ENCODE measurements around the gene KLK1. TPM values are rescaled to one million over a fixed set of nuclear protein-coding genes. Genes with fewer than 3 reads are reported as not detected.

The KLK1 gene
- total and polyA plus RNA-seq, 12 donors: 0.39 to 0.85 (median 0.64) TPM; not detected in 4

DNA sequence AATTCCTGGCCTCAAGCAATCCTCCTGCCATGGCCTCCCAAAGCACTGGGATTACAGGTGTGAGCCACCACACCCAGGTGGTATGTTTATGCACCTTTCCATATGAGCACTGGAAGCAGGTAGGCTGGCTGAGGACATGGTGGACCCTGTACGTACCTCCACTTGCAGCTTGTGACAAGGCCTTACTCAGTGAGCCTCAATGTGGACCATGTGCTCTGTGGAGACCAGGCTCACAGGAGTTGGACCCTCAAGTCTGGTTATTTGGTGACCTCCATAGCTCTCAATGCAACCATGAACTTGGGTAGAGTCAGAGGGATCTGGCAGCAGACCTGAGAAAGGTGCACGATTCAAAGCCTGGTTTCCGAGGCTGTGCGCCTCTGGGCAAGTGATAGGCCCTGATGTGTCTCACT, 27.9 kb downstream of the KLK1 start:
- 76 to 79% methylated on average over 4 of the region's 4 CpGs for WGBS, 2 donors
- DNase-seq (no peak), ATAC-seq (no peak)
- Histone ChIP-seq H3K4me1 (no peaks in the 10 kb centered on the region), H3K27me3 (peaks cover 0 to 11% (median 0%) of the 10 kb centered on the region in 7 donors), H3K4me3 (no peak overlapping the region), H3K9me3 (no peaks in the 10 kb centered on the region), H3K36me3 (peaks cover 0 to 49% (median 6%) of the 10 kb centered on the region in 9 donors), H3K27ac (no peak overlapping the region)
- TF ChIP-seq, protein P1, sequence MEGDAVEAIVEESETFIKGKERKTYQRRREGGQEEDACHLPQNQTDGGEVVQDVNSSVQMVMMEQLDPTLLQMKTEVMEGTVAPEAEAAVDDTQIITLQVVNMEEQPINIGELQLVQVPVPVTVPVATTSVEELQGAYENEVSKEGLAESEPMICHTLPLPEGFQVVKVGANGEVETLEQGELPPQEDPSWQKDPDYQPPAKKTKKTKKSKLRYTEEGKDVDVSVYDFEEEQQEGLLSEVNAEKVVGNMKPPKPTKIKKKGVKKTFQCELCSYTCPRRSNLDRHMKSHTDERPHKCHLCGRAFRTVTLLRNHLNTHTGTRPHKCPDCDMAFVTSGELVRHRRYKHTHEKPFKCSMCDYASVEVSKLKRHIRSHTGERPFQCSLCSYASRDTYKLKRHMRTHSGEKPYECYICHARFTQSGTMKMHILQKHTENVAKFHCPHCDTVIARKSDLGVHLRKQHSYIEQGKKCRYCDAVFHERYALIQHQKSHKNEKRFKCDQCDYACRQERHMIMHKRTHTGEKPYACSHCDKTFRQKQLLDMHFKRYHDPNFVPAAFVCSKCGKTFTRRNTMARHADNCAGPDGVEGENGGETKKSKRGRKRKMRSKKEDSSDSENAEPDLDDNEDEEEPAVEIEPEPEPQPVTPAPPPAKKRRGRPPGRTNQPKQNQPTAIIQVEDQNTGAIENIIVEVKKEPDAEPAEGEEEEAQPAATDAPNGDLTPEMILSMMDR (IDR thresholded peaks at IDR 0.05): no peak
- intact Hi-C loops (cut with DNase I): no loop called here

DNA sequence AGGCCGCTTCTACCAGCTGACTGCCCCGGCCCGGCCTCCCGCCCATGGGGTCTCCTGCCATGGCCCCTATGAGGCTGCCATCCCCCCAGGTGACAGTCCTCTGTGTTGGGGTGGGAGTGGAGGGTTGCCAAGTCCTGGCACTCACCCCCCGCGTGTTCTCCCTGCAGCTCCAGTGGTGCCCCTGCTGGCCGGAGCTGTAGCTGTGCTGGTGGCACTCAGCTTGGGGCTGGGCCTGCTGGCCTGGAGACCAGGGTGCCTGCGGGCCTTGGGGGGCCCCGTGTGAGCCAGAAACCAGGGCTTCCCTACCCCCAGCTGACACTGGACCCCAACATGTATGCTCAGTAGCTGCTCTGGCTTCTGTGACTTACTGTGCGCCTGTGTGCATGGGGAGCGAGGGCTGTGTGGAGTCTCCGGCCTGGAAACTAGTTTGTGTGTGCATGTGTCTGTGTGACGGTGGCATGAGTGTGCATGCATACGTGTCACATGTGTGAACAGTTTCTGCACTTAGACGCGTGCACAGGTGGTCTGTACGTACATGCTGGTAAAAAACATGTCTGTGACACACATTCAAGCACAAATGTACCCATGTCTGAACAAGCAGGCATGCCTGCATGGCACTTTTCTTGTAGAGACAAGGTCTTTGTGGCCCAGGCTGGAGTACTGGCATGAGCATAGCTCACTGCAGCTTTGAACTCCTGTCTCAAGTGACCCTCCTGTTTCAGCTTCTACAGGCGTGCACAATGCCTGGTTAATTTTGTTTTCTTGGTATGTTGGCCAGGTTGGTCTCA, 28.5 kb downstream of the KLK1 start:
- DNase-seq (no peak), ATAC-seq (peak in 2 of 8 donors; percentile 18 to 25)
- intact Hi-C loops (cut with DNase I): no loop called here
- Histone ChIP-seq H3K27me3 (peaks cover 0 to 11% (median 0%) of the 10 kb centered on the region in 7 donors), H3K9me3 (no peaks in the 10 kb centered on the region), H3K27ac (no peak overlapping the region), H3K4me1 (no peaks in the 10 kb centered on the region), H3K4me3 (no peak overlapping the region), H3K36me3 (peaks cover 0 to 43% (median 6%) of the 10 kb centered on the region in 9 donors)
- WGBS, 2 donors: 47 to 49% methylated on average over 18 of the region's 18 CpGs
- TF ChIP-seq, protein P1 (IDR thresholded peaks at IDR 0.05): no peak

DNA sequence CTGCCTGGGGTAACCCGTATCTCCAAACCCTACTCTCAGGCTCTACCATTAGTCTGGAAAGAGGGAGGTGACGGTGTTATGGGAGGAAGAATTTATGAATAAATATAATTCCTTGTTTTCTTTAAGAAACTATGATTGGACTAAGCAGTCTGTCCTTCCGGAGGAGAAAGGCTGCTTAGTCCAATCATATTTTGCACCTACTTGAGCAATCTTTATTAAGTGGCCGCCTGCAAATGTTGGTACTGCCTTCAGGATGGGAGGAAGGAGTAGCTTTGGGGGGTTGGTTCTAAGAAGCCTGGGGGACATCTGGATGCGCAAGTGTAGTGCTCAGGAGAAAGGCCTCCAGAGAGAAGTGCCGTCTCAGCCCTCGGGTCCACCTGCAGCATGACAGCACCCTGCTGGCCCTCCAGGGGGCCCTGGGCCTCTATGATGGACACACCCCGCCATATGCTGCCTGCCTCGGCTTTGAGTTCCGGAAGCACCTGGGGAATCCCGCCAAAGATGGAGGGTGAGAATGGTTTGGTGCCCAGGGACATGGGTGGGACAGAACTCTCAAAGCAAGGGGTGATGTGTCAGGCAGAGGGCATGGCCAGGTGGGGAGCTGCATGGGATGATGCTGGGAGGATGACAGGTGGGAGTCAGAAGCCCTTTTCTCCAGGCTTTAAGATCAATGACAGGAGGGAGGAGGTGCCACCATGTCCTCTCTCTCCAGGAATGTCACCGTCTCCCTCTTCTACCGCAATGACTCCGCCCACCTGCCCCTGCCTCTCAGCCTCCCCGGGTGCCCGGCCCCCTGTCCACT, 29.3 kb downstream of the KLK1 start:
- ATAC-seq (no peak), DNase-seq (no peak)
- peaks cover 0 to 35% (median 6%) of the 10 kb centered on the region in 9 donors for H3K36me3 ChIP-seq
- no peaks in the 10 kb centered on the region for H3K9me3 ChIP-seq
- no peak overlapping the region for H3K27ac ChIP-seq
- intact Hi-C loops (cut with DNase I): no loop called here
- peaks cover 0 to 11% (median 0%) of the 10 kb centered on the region in 7 donors for H3K27me3 ChIP-seq
- TF ChIP-seq, protein P1 (IDR thresholded peaks at IDR 0.05): no peak
- H3K4me1 ChIP-seq: no peaks in the 10 kb centered on the region
- H3K4me3 ChIP-seq: no peak overlapping the region
- 26 to 27% methylated on average over 15 to 16 of the region's 16 CpGs for WGBS, 2 donors

DNA sequence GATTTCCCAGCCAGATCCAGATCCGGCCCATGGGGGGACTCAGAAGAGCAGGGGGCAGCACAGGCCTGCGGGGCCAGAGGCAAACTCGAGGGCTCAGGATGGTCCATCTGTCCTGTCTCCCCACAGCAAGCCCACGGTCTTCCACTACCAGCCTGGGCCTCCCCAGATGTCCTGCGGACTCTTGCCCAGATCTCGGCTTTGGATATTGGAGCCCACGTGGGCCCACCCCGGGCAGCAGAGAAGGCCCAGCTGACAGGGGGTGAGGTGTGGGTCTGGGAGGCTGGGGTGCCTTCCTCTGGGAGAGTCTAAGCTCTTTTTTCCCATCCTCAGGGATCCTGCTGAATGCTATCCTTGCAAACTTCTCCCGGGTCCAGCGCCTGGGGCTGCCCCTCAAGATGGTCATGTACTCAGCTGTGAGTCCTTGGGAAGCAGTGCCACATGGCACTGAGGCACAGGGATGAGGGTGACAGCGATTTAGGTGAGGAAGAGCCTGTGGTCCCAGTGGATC, 30.0 kb downstream of the KLK1 start:
- DNase-seq: no peak
- intact Hi-C loops (cut with DNase I): no loop called here
- WGBS, 2 donors: 70 to 76% methylated on average over 11 of the region's 11 CpGs
- TF ChIP-seq, protein P1 (IDR thresholded peaks at IDR 0.05): no peak
- Histone ChIP-seq H3K27ac (no peak overlapping the region), H3K4me1 (no peaks in the 10 kb centered on the region), H3K27me3 (peaks cover 0 to 11% (median 0%) of the 10 kb centered on the region in 7 donors), H3K4me3 (no peak overlapping the region), H3K9me3 (no peaks in the 10 kb centered on the region), H3K36me3 (peaks cover 0 to 29% (median 6%) of the 10 kb centered on the region in 9 donors)
- ATAC-seq: no peak
